ENCODE measurements around the gene BBLN. TPM values are rescaled to one million over a fixed set of nuclear protein-coding genes. Genes with fewer than 3 reads are reported as not detected.

BBLN gene
- polyA plus RNA-seq, 1 donor: 31.8 TPM

GRCh38 chr9:128211186-128211980 is 51.3 kb downstream of the BBLN start:
- no peak for DNase-seq

- no peak for DNase-seq
Observed at GRCh38 chr9:128211981-128212281, 51.9 kb downstream of the BBLN start.

Other genes with a start within 250 kb of the BBLN start
- gene ST6GALNAC4, start 243.2 kb upstream of the BBLN start, polyA plus RNA-seq (ENCODE audit: insufficient read length): 9.8 TPM
- 1.4 TPM for gene PIP5KL1, start 229.5 kb upstream of the BBLN start, polyA plus RNA-seq (ENCODE audit: insufficient read length)
- gene DPM2, start 222.4 kb upstream of the BBLN start, polyA plus RNA-seq (ENCODE audit: insufficient read length): 35.6 TPM
- 34.2 TPM for gene EEIG1, start 179.3 kb upstream of the BBLN start, polyA plus RNA-seq (ENCODE audit: insufficient read length)
- 10.8 TPM for gene NAIF1, start 92.9 kb upstream of the BBLN start, polyA plus RNA-seq (ENCODE audit: insufficient read length)
- 12.9 TPM for gene SLC25A25, start 92.0 kb upstream of the BBLN start, polyA plus RNA-seq (ENCODE audit: insufficient read length)
- gene PTGES2, start 32.5 kb upstream of the BBLN start, polyA plus RNA-seq (ENCODE audit: insufficient read length): 37.9 TPM
- 0.75 TPM for gene LCN2, start 10.8 kb upstream of the BBLN start, polyA plus RNA-seq (ENCODE audit: insufficient read length)
- 139 TPM for gene CIZ1, start 31.3 kb downstream of the BBLN start, polyA plus RNA-seq (ENCODE audit: insufficient read length)
- gene DNM1, start 43.1 kb downstream of the BBLN start, polyA plus RNA-seq (ENCODE audit: insufficient read length): 231 TPM
- 92.5 TPM for gene GOLGA2, start 115.7 kb downstream of the BBLN start, polyA plus RNA-seq (ENCODE audit: insufficient read length)
- 31.6 TPM for gene SWI5, start 116.0 kb downstream of the BBLN start, polyA plus RNA-seq (ENCODE audit: insufficient read length)
- gene TRUB2, start 162.2 kb downstream of the BBLN start, polyA plus RNA-seq (ENCODE audit: insufficient read length): 37.6 TPM
- 83.2 TPM for gene COQ4, start 162.6 kb downstream of the BBLN start, polyA plus RNA-seq (ENCODE audit: insufficient read length)
- 16.7 TPM for gene SLC27A4, start 180.3 kb downstream of the BBLN start, polyA plus RNA-seq (ENCODE audit: insufficient read length)
- 53.6 TPM for gene URM1, start 211.1 kb downstream of the BBLN start, polyA plus RNA-seq (ENCODE audit: insufficient read length)

Data from left kidney (tissue), 2 donors.